ENCODE data around the gene MEGF6. TPM values are rescaled to one million over a fixed set of nuclear protein-coding genes. Genes with fewer than 3 reads are reported as not detected.

The MEGF6 gene
- total RNA-seq, 1 donor from 2014 or later = 10.9 TPM

GRCh38 chr1:3558036-3558726 lies 53.1 kb downstream of the MEGF6 start:
- Mint-ChIP-seq H3K9me3 (peaks cover 7% of the 10 kb centered on the region), H3K27ac (no peak overlapping the region), H3K36me3 (ENCODE audit: low read depth) (no peaks in the 10 kb centered on the region), H3K27me3 (no peaks in the 10 kb centered on the region), H3K4me3 (no peak overlapping the region), H3K4me1 (no peaks in the 10 kb centered on the region)
- no peak for ATAC-seq (ENCODE audit: low read depth)
- no peak for DNase-seq
- intact Hi-C loops (cut with micrococcal nuclease) = no loop called here
- POLR2A ChIA-PET = no interaction called here
- TF ChIP-seq CTCF (IDR thresholded peaks at IDR 0.05) = no peak
- CTCF ChIA-PET = no interaction called here

- Mint-ChIP-seq H3K27me3 (no peaks in the 10 kb centered on the region), H3K9me3 (peaks cover 7% of the 10 kb centered on the region), H3K36me3 (ENCODE audit: low read depth) (no peaks in the 10 kb centered on the region), H3K27ac (no peak overlapping the region), H3K4me3 (no peak overlapping the region), H3K4me1 (no peaks in the 10 kb centered on the region)
- intact Hi-C loops (cut with micrococcal nuclease) = no loop called here
- no peak for DNase-seq
- POLR2A ChIA-PET = no interaction called here
- ATAC-seq (ENCODE audit: low read depth) = no peak
- TF ChIP-seq CTCF (IDR thresholded peaks at IDR 0.05) = no peak
- CTCF ChIA-PET = no interaction called here
These were observed 53.9 kb downstream of the MEGF6 start for GRCh38 chr1:3557366-3557765.

DNA sequence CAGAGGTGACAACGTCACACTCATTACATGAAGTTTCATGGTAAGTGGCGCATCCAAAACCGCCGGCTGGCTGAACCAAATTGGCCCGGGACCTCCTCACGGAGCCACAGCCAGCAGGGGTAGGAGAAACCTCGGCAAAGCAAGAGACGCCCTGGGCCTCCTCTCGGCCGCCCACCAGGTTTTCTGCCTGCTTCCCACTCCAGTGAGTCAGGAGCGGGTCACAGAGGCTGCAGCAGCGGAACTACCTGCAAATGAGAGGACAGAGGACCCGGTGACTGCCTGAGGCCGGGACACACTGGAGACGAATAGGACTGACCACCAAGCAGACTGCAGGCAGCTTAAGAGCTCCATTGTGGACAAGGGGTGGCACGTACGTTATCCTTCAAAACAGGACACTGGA lies 55.0 kb downstream of the MEGF6 start:
- TF ChIP-seq CTCF (IDR thresholded peaks at IDR 0.05) = no peak
- Mint-ChIP-seq H3K27ac (no peak overlapping the region), H3K4me1 (no peaks in the 10 kb centered on the region), H3K4me3 (no peak overlapping the region), H3K36me3 (ENCODE audit: low read depth) (no peaks in the 10 kb centered on the region), H3K9me3 (peaks cover 7% of the 10 kb centered on the region), H3K27me3 (no peaks in the 10 kb centered on the region)
- CTCF ChIA-PET = no interaction called here
- DNase-seq (no peak), ATAC-seq (ENCODE audit: low read depth) (no peak)
- intact Hi-C loops (cut with micrococcal nuclease) = no loop called here
- POLR2A ChIA-PET = no interaction called here

GRCh38 chr1:3555131-3555920 lies 56.0 kb downstream of the MEGF6 start:
- no peak for ATAC-seq (ENCODE audit: low read depth)
- Mint-ChIP-seq H3K4me1 (no peaks in the 10 kb centered on the region), H3K9me3 (peaks cover 7% of the 10 kb centered on the region), H3K27ac (no peak overlapping the region), H3K27me3 (no peaks in the 10 kb centered on the region), H3K36me3 (ENCODE audit: low read depth) (no peaks in the 10 kb centered on the region), H3K4me3 (no peak overlapping the region)
- ChIA-PET POLR2A (no interaction called here), CTCF (no interaction called here)
- no peak for DNase-seq
- TF ChIP-seq CTCF (IDR thresholded peaks at IDR 0.05) = no peak
- intact Hi-C loops (cut with micrococcal nuclease) = no loop called here

DNA sequence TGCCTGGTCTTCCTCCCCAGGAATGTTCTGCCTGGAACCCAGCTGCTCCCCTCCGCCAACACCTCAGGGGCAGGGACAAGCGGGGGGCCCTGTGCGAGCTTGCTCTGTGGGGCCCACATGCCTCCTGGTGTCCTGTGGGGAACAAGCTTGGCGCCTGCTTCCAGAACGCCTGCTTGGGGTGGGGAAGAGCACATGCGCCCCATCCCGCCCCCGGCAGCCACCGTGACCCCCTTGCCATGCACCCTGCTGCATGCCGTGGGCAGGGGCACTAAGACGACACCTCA lies 57.4 kb downstream of the MEGF6 start:
- no peak for DNase-seq
- Mint-ChIP-seq H3K4me1 (no peaks in the 10 kb centered on the region), H3K4me3 (no peak overlapping the region), H3K27ac (no peak overlapping the region), H3K9me3 (peaks cover 7% of the 10 kb centered on the region), H3K36me3 (ENCODE audit: low read depth) (no peaks in the 10 kb centered on the region), H3K27me3 (no peaks in the 10 kb centered on the region)
- TF ChIP-seq CTCF (IDR thresholded peaks at IDR 0.05) = no peak
- no peak for ATAC-seq (ENCODE audit: low read depth)
- intact Hi-C loops (cut with micrococcal nuclease) = no loop called here
- POLR2A ChIA-PET = no interaction called here
- CTCF ChIA-PET = no interaction called here

All from activated B cell treated with CpG ODN at 0.5 μM for 24 hours (primary cell).